Hematopoietic multipotent progenitor cell treated with erythropoietin and hydrocortisone succinate and interleukin-3 and kit ligand, for 4 days (in vitro differentiated cells): ENCODE measurements around the gene LMTK3.
A peak's percentile ranks its signal among the peaks of the same experiment; 100 is the strongest.

Experiments
- DNase-seq: peaks from one replicate; pipeline ENCODE4 v3.0.0-alpha.2; 2015

LMTK3 gene

DNA sequence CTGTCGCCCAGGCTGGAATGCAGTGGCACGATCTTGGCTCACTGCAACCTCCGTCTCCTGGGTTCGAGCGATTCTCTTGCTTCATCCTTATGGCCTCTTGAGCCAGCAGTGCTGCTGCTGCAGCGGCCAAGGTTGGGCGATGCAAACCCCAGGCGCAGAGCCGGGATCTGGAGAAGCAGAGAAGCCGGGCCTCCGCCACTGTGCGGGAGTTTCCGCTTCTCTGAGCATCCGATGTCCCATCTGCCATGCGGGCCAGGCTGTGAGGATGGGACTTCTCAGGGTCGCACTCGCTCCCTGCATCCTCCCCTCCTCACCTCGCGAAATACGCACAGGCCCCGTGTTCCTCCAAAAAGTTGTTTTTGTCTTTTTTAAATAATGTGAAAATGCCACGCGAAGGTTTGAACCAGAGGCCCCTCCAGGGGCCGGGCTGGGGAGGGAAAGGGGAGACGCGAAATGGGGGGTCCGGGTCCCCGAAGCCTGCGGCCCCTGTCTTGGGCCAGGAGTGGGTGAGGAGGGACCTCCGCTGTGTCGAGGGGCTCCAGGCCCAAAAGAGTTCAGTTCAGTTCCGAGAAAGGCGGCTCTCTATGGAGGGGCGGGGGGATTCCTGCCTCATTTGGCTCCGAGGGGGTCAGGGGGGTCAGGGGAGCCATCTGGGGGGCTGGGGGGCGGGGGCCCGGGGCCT is 26.6 kb downstream of the LMTK3 start:
- DNase-seq = no peak

DNA sequence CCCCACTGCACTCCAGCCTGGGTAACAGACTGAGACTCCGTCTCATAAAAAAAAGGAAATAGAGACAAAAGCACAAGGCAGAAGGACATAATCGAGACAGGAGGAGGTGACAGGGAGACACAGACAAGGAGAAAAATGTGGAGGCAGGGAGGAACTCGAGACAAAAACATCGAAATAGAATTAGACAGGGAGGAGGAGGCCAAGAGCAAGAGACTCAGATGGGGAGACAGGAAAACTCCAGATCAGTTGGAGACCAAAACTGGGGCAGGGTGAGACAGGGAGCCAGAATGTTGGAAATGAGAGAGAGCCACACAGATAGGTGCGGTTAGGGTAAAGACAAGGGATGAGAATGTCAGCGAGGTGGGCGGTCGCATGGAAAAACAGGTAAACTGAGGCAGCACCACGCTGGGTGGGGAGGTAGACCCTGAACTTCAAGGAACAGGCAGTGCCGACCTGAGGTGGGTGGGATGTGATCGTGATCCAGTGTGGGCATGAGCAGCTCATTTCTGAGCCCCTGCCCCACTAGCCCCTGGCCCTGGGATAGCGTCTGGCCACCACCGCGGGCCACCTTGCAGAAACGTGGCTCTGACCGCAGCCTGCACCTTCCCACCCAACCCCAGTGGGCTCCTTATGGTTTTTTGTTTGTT is 27.3 kb downstream of the LMTK3 start:
- no peak for DNase-seq

DNA sequence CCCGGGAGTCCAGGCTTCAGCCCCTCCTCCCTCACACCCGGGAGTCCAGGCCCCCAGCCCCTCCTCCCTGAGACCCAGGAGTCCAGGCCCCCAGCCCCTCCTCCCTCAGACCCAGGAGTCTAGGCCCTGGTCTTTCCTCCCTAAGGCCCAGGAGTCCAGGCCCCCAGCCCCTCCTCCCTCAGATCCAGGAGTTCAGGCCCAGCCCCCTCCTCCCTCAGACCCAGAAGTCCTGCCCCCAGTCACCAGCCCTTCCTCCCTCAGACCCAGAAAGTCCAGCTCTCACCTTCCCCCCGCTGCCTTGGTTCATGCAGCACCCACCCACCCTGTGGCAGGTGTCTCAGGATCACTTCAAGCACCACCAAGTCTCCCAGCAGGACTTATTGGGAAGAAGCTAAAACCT is 28.3 kb downstream of the LMTK3 start:
- DNase-seq = no peak

DNA sequence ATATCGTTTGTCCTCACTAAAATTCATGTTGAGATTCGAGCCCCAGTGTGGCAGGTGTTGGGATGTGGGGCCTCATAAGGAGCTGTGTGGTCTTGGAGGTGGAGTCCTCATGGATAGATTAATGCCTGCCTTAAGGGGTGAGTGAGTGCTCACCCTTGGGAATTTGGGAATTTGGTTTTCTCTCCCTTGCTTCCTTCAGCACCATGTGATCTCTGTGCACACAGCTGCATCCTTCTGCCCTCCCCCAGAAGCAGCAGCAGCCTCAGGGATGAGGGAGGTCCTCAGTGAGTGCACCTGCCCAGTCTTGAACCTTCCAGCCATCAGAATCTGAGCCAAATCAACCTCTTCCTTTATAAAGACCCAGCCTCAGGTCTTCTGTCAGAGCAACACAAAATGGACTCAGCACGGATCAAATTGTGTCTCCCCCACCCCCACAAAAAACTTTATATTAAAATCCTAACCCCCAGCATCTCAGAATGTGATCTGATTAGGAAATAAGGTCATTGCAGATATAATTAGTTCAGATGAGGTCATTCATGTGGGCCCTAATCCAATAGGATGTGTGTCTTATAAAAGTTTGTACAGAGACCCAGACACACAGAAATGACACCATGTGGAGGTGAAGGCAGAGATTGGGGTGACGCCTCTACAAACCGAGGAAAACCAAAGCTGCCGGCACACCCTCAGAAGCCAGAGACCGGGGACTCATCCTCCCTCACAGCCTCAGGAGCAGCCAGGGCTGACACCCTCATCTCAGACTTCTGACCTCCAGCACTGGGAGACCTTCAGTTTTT is 29.6 kb downstream of the LMTK3 start:
- DNase-seq = no peak

DNA sequence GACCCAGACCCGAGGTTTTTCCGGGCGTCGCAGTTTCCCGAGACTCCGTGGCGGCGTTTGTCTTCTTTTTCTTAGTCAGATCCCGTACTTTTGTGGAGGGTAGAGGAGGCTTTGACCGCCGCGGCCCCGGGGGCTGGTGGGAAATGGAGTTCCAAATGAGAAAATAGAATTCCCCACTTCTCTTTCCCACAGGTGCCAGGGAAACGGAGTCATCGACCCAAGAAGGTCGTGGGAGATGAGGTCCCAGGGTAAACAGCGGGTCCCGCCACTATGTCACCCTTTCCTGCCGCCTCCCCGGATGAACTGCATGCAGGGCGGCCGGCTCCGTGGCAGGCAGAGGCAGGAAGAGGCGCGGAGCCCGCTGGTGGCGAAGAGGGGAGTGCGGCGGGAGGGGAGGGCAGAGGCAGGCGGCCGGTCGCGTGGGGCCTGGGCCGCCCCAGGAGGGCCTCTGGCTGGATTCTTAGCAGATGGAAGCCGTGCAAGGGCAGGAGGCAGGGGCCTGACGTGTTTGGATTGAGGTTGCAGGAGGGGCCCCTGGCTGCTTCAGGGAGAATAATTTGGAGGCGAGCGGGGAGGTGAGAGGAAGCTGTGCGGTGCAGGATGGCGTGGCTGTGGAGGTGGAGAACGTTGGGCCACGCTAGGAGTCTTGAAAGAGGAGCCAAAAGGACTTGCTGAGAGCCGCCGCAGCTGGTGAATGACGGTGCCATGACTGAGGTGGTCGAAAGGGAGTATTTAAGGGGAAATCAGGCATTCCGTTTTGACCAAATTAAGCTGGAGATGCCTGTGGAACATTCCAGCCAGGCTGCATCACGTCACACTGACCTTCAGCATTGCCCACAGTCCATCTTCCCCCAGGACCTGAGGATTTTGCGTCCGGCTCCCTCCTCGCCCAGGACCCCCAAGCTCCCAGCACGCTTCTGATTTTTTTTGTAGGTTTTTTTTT is 30.8 kb downstream of the LMTK3 start:
- peak; percentile 67 for DNase-seq

DNA sequence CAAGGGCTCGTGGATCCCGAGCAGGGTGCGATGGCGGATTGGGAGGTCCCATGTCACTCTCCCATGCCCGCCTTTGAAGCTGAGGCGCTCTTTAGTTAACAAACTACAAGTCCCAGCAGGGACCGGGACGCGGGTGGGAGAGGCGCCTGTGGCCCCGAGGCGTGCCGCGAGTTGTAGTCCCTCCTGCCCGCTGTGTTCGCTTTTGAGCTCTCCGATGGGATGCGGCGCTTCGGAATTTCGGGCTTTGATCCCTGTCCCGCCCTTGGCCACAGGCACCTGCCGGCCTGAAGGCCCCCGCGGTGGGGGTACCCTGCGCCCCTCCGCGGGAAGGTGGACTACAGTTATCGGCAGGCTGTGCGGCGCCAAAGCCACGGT is 31.5 kb downstream of the LMTK3 start:
- DNase-seq = peak; percentile 76

DNA sequence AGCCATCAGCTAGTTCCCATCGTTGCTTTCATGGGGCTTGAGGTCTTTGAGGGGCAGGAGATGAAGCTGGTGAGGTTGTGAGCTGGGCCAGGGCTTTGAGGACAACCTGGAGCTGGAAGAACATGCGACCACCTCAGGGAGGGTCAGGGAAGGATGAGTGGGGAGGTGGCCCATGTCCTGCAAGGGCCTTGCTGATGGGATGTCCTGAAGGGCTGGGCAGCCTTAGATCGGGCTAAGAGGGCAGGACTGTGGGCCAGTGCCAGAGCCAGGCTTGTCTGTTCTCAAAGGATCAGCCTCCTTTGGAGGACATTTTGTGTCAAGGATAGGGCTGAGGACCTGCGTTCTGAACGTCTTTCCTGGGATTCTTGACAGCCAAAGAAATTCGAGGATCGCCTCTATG is 31.9 kb downstream of the LMTK3 start:
- no peak for DNase-seq

DNA sequence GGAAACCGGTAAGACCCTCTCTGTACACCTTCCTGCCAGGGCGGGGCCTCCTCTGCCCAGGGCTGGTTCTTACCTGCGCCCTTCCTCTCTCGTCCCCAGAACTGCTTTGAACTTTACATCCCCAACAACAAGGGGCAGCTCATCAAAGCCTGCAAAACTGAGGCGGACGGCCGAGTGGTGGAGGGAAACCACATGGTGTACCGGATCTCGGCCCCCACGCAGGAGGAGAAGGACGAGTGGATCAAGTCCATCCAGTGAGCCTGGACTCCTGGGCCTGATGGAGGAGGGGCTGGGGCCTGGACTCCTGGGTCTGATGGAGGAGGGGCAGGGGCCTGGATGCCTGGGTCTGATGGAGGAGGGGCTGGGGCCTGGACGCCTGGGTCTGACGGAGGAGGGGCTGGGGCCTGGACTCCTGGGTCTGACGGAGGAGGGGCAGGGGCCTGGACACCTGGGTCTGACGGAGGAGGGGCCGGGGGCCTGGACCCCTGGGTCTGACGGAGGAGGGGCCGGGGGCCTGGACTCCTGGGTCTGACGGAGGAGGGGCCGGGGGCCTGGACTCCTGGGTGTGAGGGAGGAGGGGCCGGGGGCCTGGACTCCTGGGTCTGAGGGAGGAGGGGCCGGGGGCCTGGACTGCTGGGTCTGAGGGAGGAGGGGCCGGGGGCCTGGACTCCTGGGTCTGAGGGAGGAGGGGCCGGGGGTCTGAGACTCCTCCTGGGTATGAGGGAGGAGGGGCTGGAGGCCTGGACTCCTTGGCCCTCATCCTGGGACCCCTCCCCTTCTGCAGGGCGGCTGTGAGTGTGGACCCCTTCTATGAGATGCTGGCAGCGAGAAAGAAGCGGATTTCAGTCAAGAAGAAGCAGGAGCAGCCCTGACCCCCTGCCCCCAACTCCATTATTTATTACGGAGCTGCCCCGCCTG is 33.0 kb downstream of the LMTK3 start:
- no peak for DNase-seq

DNA sequence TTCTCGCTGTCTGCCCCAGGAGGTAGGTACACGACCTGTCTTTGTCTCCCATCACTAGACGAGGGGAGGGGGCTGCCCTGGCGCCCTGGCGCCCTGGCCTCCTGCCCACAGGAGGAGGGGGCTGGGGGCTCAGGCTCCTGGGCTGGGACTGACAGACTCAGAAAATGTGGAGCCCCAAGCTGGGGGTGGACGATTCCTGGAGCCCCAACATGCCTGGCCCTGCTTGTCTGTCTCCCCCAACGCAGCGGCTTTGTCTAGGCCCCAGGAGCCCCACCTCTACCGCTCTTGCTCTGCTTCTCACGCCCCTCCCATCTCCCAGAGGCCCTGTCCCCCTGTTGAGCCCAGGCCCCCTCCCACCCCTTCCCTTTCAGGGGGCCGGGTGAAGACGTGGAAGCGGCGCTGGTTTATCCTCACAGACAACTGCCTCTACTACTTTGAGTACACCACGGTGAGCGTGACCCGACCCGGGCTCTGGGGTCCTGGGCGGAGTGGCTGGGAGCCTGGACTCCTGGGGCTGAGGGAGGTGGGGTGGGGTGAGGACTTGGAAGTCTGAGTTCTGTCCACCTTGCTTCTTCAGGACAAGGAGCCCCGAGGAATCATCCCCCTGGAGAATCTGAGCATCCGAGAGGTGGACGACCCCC is 33.8 kb downstream of the LMTK3 start:
- DNase-seq = no peak

DNA sequence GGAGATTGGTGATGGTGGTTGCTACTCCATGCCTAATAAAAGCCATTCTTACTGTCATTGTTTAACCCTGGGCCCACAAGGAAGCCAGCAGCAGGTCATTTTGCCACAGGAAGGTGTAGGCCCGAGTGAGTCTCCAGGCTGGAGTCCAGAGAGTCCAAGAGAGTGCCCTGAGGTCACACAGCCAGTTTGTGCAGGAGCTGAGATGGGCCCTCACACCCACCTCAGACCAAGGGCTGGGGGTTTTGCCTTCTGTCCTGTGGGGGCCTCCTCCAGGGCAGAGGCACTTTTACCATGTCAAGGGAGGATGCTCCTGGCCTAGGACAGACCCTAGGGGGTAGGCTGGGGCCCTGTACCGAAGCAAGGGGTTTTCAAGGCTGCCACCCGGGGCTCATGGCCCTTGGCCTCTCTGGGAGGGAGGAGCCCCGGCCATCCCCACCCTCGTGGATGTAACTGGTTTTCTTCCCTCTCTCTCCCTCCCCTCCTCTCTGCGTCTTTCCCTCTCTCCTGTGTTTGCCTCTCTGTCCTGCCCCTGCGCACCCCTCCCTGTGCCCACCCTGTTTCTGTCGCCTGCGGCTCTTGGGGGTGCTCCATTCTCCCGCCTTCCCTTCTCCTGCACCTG is 34.5 kb downstream of the LMTK3 start:
- DNase-seq = no peak

DNA sequence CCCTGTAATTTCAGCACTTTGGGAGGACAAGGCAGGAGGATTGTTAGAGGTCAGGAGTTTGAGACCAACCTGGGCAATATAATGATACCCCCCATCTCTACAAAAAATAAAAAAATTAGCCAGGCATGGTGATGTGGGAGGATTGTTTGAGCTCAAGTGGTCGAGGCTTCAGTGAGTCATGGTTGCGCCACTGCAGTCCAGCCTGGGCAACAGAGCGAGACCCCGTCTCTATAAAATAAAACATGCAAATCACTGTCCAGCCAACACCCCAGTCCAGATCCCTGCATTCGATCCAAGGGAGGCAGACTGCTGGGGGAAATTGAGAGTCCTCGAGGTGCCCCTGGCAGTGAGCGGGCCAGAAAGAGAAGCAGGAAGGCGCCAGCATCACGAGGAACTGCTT is 35.5 kb downstream of the LMTK3 start:
- no peak for DNase-seq

DNA sequence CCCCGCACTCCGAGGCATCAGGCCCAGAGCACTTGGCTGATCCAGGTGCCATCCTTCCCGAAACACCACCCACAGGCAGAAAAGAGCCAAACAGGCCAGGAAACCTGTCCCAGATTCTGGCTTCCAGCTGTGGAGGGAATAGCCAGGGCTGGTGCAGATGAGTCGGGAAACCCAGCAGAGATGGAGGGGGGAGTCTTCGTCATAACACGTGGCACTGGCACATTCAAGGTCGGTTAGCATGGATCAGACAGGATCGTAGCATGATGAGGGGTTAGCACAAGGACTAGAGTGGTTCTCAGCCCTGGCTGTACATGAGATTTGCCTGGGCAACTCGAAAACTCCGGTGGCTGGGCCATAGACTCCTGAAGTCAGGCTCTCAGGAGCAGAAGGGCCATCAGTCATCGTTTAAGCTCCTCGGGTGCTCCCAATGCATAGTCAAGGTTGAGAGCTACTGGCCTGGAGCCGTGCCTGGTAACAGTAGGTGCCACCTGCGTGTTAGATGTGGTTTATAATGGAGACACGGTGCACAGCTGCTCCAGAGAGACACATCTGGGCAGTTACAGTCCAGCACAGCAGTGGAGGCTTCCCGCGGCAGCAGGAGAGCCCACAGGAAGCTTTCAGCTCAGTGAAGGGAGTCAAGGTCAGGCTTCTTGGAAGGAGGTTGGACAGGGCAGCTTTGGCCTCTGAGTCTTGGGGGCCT is 36.1 kb downstream of the LMTK3 start:
- no peak for DNase-seq

DNA sequence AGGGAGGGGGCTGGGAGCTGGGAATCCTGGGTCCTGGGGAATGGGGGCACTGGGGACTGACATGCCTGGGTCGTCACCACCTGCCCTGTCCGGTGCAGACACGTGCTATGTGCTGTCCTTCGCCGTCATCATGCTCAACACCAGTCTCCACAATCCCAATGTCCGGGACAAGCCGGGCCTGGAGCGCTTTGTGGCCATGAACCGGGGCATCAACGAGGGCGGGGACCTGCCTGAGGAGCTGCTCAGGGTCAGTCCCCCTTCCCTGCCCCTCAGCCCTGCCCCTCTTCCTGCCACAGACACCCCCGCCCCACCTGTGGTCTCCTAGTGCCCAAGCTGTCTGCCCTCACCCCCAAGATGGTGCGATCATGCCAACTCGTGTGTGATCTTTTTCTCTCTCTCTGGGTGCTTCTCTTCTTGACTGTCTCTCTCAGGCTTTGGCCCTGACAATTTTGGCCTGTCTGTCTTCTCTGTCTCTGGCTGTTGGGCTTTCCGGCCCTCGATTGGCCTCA is 37.5 kb downstream of the LMTK3 start:
- DNase-seq = no peak

DNA sequence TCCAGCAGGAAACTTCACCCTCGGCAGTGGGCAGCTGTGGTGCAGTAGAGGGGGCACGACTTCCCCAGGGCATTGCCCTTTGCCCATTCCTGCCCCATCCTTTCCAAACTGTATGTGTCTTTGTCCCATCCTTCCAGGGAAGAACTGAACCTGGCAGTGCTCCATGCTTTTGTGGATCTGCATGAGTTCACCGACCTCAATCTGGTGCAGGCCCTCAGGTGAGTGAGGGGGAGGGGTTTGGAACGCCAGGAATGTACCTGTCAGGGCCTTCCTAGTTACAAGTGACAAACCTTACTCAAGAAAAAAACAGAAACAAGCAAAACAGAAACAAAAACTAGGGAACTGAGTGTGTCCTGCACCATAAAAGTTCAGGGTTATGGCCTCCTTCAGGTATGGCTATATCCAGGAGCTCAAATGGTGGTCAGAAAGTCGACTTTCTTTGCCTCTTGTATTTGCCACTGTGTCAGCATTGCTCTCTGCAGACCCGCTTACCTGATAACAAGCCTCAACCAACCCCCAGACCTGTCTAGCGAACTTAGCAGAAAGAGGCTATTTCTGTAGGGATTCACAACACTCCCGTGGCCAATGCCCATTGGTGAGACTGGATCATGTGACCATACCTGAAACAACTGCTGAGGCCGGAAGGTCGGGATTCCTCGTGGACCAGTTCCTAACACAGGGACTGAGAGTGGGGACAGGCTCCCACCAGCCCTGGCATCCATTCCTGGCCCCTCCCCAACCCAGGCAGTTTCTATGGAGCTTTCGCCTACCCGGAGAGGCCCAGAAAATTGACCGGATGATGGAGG is 38.3 kb downstream of the LMTK3 start:
- DNase-seq = no peak

DNA sequence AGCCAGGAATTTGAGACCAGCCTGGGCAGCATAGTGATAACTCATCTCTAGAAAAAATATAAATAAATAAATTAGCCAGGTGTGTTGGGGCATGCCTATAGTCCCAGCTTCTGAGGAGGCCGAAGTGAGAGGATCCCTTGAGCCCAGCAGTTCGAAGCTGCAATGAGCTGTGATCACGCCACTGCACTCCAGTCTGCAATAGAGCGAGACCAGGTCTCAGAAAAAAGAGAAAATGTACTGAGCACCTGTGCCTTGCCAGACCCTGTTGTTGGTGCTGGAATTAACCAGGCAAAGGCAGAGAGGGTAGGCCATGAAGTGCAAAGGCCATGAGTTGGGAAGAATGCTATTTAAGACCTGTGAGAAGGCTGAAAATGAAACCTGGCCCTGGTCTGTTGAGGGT is 39.8 kb downstream of the LMTK3 start:
- no peak for DNase-seq

DNA sequence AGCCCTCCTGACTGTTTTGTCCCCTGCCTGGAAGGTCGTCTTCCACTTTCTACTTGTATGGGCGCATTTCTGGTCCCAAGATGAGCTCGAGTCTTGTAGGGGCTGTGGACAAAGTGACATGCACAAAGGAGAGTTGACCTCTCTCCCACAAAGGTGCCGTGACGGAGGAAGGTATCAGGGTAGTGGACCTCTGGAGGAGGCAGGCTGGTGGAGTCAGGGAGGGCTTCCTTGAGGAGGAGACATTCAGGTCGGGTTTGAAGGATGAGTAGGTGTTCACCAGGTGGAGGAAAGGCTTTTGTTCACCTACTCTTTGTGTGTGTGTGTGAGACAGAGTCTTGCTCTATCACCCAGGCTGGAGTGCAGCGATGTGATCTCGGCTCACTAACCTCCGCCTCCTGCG is 40.8 kb downstream of the LMTK3 start:
- no peak for DNase-seq

DNA sequence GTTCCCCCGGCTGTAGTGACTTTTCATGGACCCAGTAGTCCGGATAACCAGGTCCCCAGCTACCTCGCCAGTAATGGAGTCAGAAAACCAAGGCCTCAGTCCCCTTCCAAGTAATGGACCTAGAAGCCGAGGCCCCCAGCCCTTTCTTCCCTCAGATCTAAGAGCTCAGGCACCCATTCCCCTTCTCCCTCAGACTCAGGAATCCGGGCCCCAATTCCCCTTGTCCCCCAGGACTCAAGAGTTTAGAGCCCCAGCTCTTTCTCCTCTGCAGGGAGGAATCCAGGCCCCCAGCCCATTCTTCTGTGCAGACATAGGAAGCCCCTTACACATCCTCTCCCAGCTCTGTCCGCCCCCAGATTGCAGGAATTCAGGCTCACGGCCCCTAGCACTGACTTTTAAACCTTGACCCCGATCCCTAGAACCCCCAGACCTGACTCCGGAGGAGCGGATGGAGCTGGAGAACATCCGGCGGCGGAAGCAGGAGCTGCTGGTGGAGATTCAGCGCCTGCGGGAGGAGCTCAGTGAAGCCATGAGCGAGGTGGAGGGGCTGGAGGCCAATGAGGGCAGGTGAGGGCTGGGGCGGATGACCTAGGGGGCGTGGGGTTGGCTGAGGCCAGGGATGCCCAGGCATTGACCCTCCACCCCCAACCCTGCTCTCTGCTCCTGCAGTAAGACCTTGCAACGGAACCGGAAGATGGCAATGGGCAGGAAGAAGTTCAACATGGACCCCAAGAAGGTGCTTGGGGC is 41.5 kb downstream of the LMTK3 start:
- DNase-seq = no peak

DNA sequence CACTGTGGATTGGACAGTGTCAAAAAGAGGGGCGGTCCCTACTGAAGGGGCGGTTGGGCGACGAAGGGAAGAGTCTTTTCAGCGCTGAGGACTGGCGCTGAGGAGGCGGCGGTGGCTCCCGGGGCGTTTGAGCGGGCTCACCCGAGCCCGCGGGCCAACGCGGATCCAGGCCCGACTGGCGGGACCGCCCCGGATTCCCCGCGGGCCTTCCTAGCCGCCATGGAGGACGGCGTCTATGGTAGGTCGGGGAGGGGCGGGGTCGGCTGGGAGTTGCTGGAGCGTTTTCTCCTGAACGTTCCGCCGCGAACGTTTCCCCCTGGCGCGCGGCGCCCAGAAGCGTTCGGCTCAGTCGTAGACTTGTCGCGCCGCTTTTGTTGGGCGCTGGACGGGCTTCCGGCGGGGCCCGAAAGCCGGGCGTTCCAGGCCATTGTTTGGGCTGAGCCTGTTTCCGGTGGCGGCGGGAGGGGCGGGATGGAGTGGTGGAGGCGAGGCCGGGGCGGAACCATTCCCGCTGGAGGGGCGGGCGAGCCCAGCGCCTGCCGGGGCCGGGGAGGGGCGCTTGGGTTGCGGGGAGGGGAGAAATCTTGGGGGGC is 42.2 kb downstream of the LMTK3 start, which contains the start of gene CYTH2:
TSS of gene CYTH2 (plus strand) at position 81 of the 593 bp plus-strand sequence. CDS start at position 220, 139 bp downstream.
- peak; percentile 90 for DNase-seq
